ENCODE measurements around the gene VPS45. TPM values are rescaled to one million over a fixed set of nuclear protein-coding genes. Genes with fewer than 3 reads are reported as not detected.
"Not testable (repeated sequence)": the region's sequence is repeated elsewhere in the genome, so short reads cannot be mapped to it uniquely, and the experiment has no call there.

The VPS45 gene
- total RNA-seq, 4 donors from 2014 or later = 38.9 to 56.5 (median 44.9) TPM

GRCh38 chr1:150127868-150128267 is 60.3 kb downstream of the VPS45 start:
- intact Hi-C loops (cut with DNase I) = no loop called here
- 93% methylated on average over 7 of the region's 7 CpGs for WGBS
- H3K36me3 ChIP-seq = peaks cover 0 to 7% (median 5%) of the 10 kb centered on the region in 4 donors
- no peak overlapping the region for H3K27ac ChIP-seq (replicated peaks in 1 of 4)
- TF ChIP-seq POLR2A (IDR thresholded peaks at IDR 0.05; ENCODE audit: low read depth) (no peak), EP300 (IDR thresholded peaks at IDR 0.05) (no peak), POLR2AphosphoS5 (IDR thresholded peaks at IDR 0.05) (no peak), CTCF (IDR thresholded peaks at IDR 0.05) (no peak)
- no peaks in the 10 kb centered on the region for H3K4me1 ChIP-seq
- no peak overlapping the region for H3K4me3 ChIP-seq
- H3K9me3 ChIP-seq = no peaks in the 10 kb centered on the region
- no peak for DNase-seq (ENCODE audit: extremely low spot score)
- no peaks in the 10 kb centered on the region for H3K27me3 ChIP-seq

GRCh38 chr1:150132372-150132771 is 64.8 kb downstream of the VPS45 start:
- Histone ChIP-seq H3K4me3 (no peak overlapping the region), H3K9me3 (no peaks in the 10 kb centered on the region), H3K36me3 (peaks cover 0 to 14% (median 6%) of the 10 kb centered on the region in 4 donors), H3K4me1 (no peaks in the 10 kb centered on the region), H3K27ac (replicated peaks in 1 of 4) (no peak overlapping the region), H3K27me3 (no peaks in the 10 kb centered on the region)
- no peak for DNase-seq (ENCODE audit: extremely low spot score)
- intact Hi-C loops (cut with DNase I) = no loop called here
- TF ChIP-seq POLR2AphosphoS5 (IDR thresholded peaks at IDR 0.05) = no peak
- no peak for TF ChIP-seq CTCF (IDR thresholded peaks at IDR 0.05)
- TF ChIP-seq POLR2A (IDR thresholded peaks at IDR 0.05; ENCODE audit: low read depth) = no peak
- TF ChIP-seq EP300 (IDR thresholded peaks at IDR 0.05) = no peak
- 85% methylated on average over 1 of the region's 1 CpG for WGBS

- 100% methylated on average over 1 of the region's 1 CpG for WGBS
- H3K4me1 ChIP-seq = no peaks in the 10 kb centered on the region
- no peaks in the 10 kb centered on the region for H3K9me3 ChIP-seq
- no peak for DNase-seq (ENCODE audit: extremely low spot score)
- intact Hi-C loops (cut with DNase I) = no loop called here
- H3K4me3 ChIP-seq = no peak overlapping the region
- no peak for TF ChIP-seq POLR2AphosphoS5 (IDR thresholded peaks at IDR 0.05)
- no peak for TF ChIP-seq CTCF (IDR thresholded peaks at IDR 0.05)
- H3K36me3 ChIP-seq = peaks cover 0 to 13% (median 3%) of the 10 kb centered on the region in 4 donors
- H3K27ac ChIP-seq (replicated peaks in 1 of 4) = no peak overlapping the region
- no peaks in the 10 kb centered on the region for H3K27me3 ChIP-seq
Observed at GRCh38 chr1:150134537-150134936, 67.0 kb downstream of the VPS45 start.

GRCh38 chr1:150135400-150135799 is 67.8 kb downstream of the VPS45 start:
- H3K27me3 ChIP-seq; H3K27ac ChIP-seq (replicated peaks in 1 of 4); intact Hi-C loops (cut with DNase I); DNase-seq (ENCODE audit: extremely low spot score); H3K9me3 ChIP-seq; H3K4me3 ChIP-seq; H3K4me1 ChIP-seq: not testable (repeated sequence)
- H3K36me3 ChIP-seq = peaks cover 0 to 13% (median 3%) of the 10 kb centered on the region in 4 donors
- 90% methylated on average over 6 of the region's 6 CpGs for WGBS

- intact Hi-C loops (cut with DNase I) = no loop called here
- H3K4me1 ChIP-seq = peaks cover 0 to 7% (median 2%) of the 10 kb centered on the region in 4 donors
- no peak for DNase-seq (ENCODE audit: extremely low spot score)
- no peaks in the 10 kb centered on the region for H3K27me3 ChIP-seq
- H3K27ac ChIP-seq (replicated peaks in 1 of 4) = no peak overlapping the region
- H3K36me3 ChIP-seq = peaks cover 0 to 16% (median 3%) of the 10 kb centered on the region in 4 donors
- no peaks in the 10 kb centered on the region for H3K9me3 ChIP-seq
- TF ChIP-seq POLR2A (IDR thresholded peaks at IDR 0.05; ENCODE audit: low read depth) (no peak), CTCF (IDR thresholded peaks at IDR 0.05) (no peak), EP300 (IDR thresholded peaks at IDR 0.05) (no peak), POLR2AphosphoS5 (IDR thresholded peaks at IDR 0.05) (no peak)
- WGBS = 84% methylated on average over 5 of the region's 5 CpGs
- H3K4me3 ChIP-seq = no peak overlapping the region
Observed at GRCh38 chr1:150138044-150138443, 70.5 kb downstream of the VPS45 start.
